GM19351 (cell line): ENCODE measurements around the gene MRPL43.

Experiments
- ATAC-seq: cut with Tn5 transposase; IDR thresholded peaks from one replicate; pipeline ENCODE4 v1.9.1; 2021; ENCODE audit warnings: mild to moderate bottlenecking, moderate library complexity; ENCODE audit not compliant: unreplicated experiment

Gene MRPL43

GRCh38 chr10:101020427-101021075 is 33.3 kb upstream of the MRPL43 start:
- no peak for ATAC-seq

- no peak for ATAC-seq
Measured at GRCh38 chr10:101019440-101019703, 32.1 kb upstream of the MRPL43 start.

- peak; percentile 48 for ATAC-seq
Measured at GRCh38 chr10:101018600-101019439, 31.5 kb upstream of the MRPL43 start.

GRCh38 chr10:101018118-101018599 is 30.9 kb upstream of the MRPL43 start:
- no peak for ATAC-seq

- no peak for ATAC-seq
Measured at GRCh38 chr10:101016814-101017213, 29.5 kb upstream of the MRPL43 start.

- ATAC-seq: no peak
Measured at GRCh38 chr10:101015582-101015973, 28.3 kb upstream of the MRPL43 start.

- ATAC-seq: no peak
Measured at GRCh38 chr10:101014966-101015581, 27.8 kb upstream of the MRPL43 start.

- no peak for ATAC-seq
Measured at GRCh38 chr10:101014230-101014884, 27.1 kb upstream of the MRPL43 start.

- ATAC-seq: no peak
Measured at GRCh38 chr10:101013365-101013825, 26.1 kb upstream of the MRPL43 start.

GRCh38 chr10:101012525-101013364 is 25.4 kb upstream of the MRPL43 start:
- ATAC-seq: peak; percentile 78

- ATAC-seq: no peak
Measured at GRCh38 chr10:101011517-101012423, 24.5 kb upstream of the MRPL43 start.

- ATAC-seq: no peak
Measured at GRCh38 chr10:101010329-101010728, 23.0 kb upstream of the MRPL43 start.

GRCh38 chr10:101008823-101009423 is 21.6 kb upstream of the MRPL43 start:
- no peak for ATAC-seq

GRCh38 chr10:101007915-101008822 is 20.9 kb upstream of the MRPL43 start:
- no peak for ATAC-seq

- ATAC-seq: no peak
Measured at GRCh38 chr10:101007099-101007711, 19.9 kb upstream of the MRPL43 start.

- no peak for ATAC-seq
Measured at GRCh38 chr10:101006593-101007098, 19.3 kb upstream of the MRPL43 start.

- no peak for ATAC-seq
Measured at GRCh38 chr10:101005869-101006567, 18.7 kb upstream of the MRPL43 start.
